Caco-2 (cell line): ENCODE data around the gene CCR5AS.

ENCODE experiments used
- BruUV-seq: library from RNA; stranded (reverse); fragments of 400-500 nt; replicated peaks from 2 replicates; lab custom pipeline; 2021; lab: Mats Ljungman, UMichigan
- CTCF ChIA-PET: fragments of 300-600 bp; sonication (Branson Sonifier 250); formaldehyde crosslinking; loops from one replicate; lab custom pipeline; 2022; ENCODE audit warnings: antibody characterized with exemption; lab: Charles Lee
- POLR2A ChIA-PET: fragments of 300-600 bp; sonication (Branson Sonifier 250); formaldehyde crosslinking; loops from one replicate; lab custom pipeline; 2022; ENCODE audit warnings: antibody characterized with exemption; lab: Charles Lee
- DNase-seq, 2 experiments: peaks; one replicate each; pipeline versions ENCODE4 v3.0.0 to v3.0.0-alpha.2; 2020 to 2022
- H3K27me3 ChIP-seq: replicated peaks from 2 replicates; pipeline ENCODE4 v1.6.0; 2011; ENCODE audit warnings: low read length; ENCODE audit not compliant: control insufficient read depth, insufficient read depth
- H3K36me3 ChIP-seq: 2 replicates; pipeline ENCODE4 v1.5.1; 2011; ENCODE audit warnings: low read length; ENCODE audit not compliant: control insufficient read depth, insufficient read depth
- H3K4me1 ChIP-seq: fragments of 250-450 bp; sonication (Bioruptor Pico); 2 replicates; pipeline ENCODE4 v1.5.1; 2020; ENCODE audit warnings: mild to moderate bottlenecking
- H3K4me3 ChIP-seq: 2 replicates; pipeline ENCODE4 v1.5.1; 2011; ENCODE audit warnings: low read depth, mild to moderate bottlenecking, control low read depth, low read length
- H3K9me3 ChIP-seq: fragments of 250-450 bp; sonication (Bioruptor Pico); 2 replicates; pipeline ENCODE4 v1.5.1; 2020; ENCODE audit warnings: mild to moderate bottlenecking, moderate library complexity
- H3K27ac Mint-ChIP-seq: one replicate; pipeline ENCODE4 v1.8.0; 2022; ENCODE audit warnings: mixed read lengths; ENCODE audit not compliant: unreplicated experiment
- H3K27me3 Mint-ChIP-seq: one replicate; pipeline ENCODE4 v1.8.0; 2022; ENCODE audit warnings: mixed read lengths; ENCODE audit not compliant: insufficient read depth, unreplicated experiment
- H3K36me3 Mint-ChIP-seq: one replicate; pipeline ENCODE4 v1.8.0; 2022; ENCODE audit warnings: mild to moderate bottlenecking, mixed read lengths; ENCODE audit not compliant: insufficient read depth, unreplicated experiment
- H3K4me1 Mint-ChIP-seq: one replicate; pipeline ENCODE4 v1.8.0; 2022; ENCODE audit warnings: low read depth, mixed read lengths; ENCODE audit not compliant: unreplicated experiment
- H3K4me3 Mint-ChIP-seq: one replicate; pipeline ENCODE4 v1.8.0; 2022; ENCODE audit warnings: mild to moderate bottlenecking, moderate library complexity, mixed read lengths; ENCODE audit not compliant: unreplicated experiment
- H3K9me3 Mint-ChIP-seq: one replicate; pipeline ENCODE4 v1.8.0; 2022; ENCODE audit warnings: mixed read lengths; ENCODE audit not compliant: unreplicated experiment
- CTCF ChIP-seq, 2 experiments: fragments of 200-600 bp in 1 of 2; IDR thresholded peaks; 1 replicate in 1 of 2; 2 replicates in 1 of 2; pipeline versions ENCODE4 v1.5.1 to v1.8.0; 2011 to 2022; ENCODE audit warnings: antibody characterized with exemption in 1 of 2, control low read depth in 1 of 2, inconsistent platforms in 1 of 2, low read depth in 1 of 2, low read length in 1 of 2, mild to moderate bottlenecking in 1 of 2, moderate library complexity in 1 of 2; ENCODE audit not compliant: insufficient read depth in 1 of 2, severe bottlenecking in 1 of 2, unreplicated experiment in 1 of 2
- intact Hi-C: fragments of 100-400 bp; cut with micrococcal nuclease; formaldehyde crosslinking; loops from one replicate; pipeline ENCODE4 v1.10.0; 2022; ENCODE audit not compliant: unreplicated experiment

The CCR5AS gene

GRCh38 chr3:46442576-46443530 lies 36.0 kb upstream of the CCR5AS start:
- no peaks in the 10 kb centered on the region for H3K4me1 Mint-ChIP-seq
- no TSS peak for BruUV-seq
- H3K9me3 Mint-ChIP-seq, result no peaks in the 10 kb centered on the region
- H3K27ac Mint-ChIP-seq, result no peak overlapping the region
- CTCF ChIA-PET, result no interaction called here
- Histone ChIP-seq H3K36me3 (no peaks in the 10 kb centered on the region), H3K4me1 (no peaks in the 10 kb centered on the region), H3K4me3 (no peak overlapping the region), H3K27me3 (no peaks in the 10 kb centered on the region), H3K9me3 (no peaks in the 10 kb centered on the region)
- no peaks in the 10 kb centered on the region for H3K36me3 Mint-ChIP-seq
- no peaks in the 10 kb centered on the region for H3K27me3 Mint-ChIP-seq
- no peak for DNase-seq
- no peak for TF ChIP-seq CTCF (IDR thresholded peaks at IDR 0.05; ENCODE audit: insufficient read depth in 1 of 2, low read depth in 1 of 2, low read length in 1 of 2, severe bottlenecking in 1 of 2, unreplicated experiment in 1 of 2)
- POLR2A ChIA-PET, result no interaction called here
- H3K4me3 Mint-ChIP-seq, result no peak overlapping the region
- intact Hi-C loops, result no loop called here

- BruUV-seq, result no TSS peak
- intact Hi-C loops, result no loop called here
- Mint-ChIP-seq H3K36me3 (no peaks in the 10 kb centered on the region), H3K9me3 (no peaks in the 10 kb centered on the region), H3K4me1 (no peaks in the 10 kb centered on the region), H3K4me3 (no peak overlapping the region), H3K27me3 (no peaks in the 10 kb centered on the region), H3K27ac (no peak overlapping the region)
- no peak for DNase-seq
- Histone ChIP-seq H3K36me3 (no peaks in the 10 kb centered on the region), H3K4me3 (no peak overlapping the region), H3K9me3 (no peaks in the 10 kb centered on the region; the same call in 1 of the 2 replicates), H3K4me1 (no peaks in the 10 kb centered on the region), H3K27me3 (no peaks in the 10 kb centered on the region)
- POLR2A ChIA-PET, result no interaction called here
- CTCF ChIA-PET, result no interaction called here
- TF ChIP-seq CTCF (IDR thresholded peaks at IDR 0.05; ENCODE audit: insufficient read depth in 1 of 2, low read depth in 1 of 2, low read length in 1 of 2, severe bottlenecking in 1 of 2, unreplicated experiment in 1 of 2), result no peak
Observed at GRCh38 chr3:46440531-46441294, 33.8 kb upstream of the CCR5AS start.

- no peaks in the 10 kb centered on the region; the same call in 1 of the 2 replicates for H3K9me3 ChIP-seq
- H3K9me3 Mint-ChIP-seq, result peaks cover 10% of the 10 kb centered on the region
- H3K4me3 ChIP-seq, result no peak overlapping the region
- H3K36me3 Mint-ChIP-seq, result no peaks in the 10 kb centered on the region
- no peak for TF ChIP-seq CTCF (IDR thresholded peaks at IDR 0.05; ENCODE audit: insufficient read depth in 1 of 2, low read depth in 1 of 2, low read length in 1 of 2, severe bottlenecking in 1 of 2, unreplicated experiment in 1 of 2)
- H3K4me1 Mint-ChIP-seq, result no peaks in the 10 kb centered on the region
- no peaks in the 10 kb centered on the region for H3K27me3 ChIP-seq
- no peaks in the 10 kb centered on the region for H3K36me3 ChIP-seq
- CTCF ChIA-PET, result no interaction called here
- DNase-seq, result no peak
- H3K27ac Mint-ChIP-seq, result no peak overlapping the region
- POLR2A ChIA-PET, result no interaction called here
- no peaks in the 10 kb centered on the region for H3K27me3 Mint-ChIP-seq
- H3K4me3 Mint-ChIP-seq, result no peak overlapping the region
- intact Hi-C loops, result no loop called here
- H3K4me1 ChIP-seq, result peaks cover under 1% of the 10 kb centered on the region; the same call in 1 of the 2 replicates
- BruUV-seq, result no TSS peak
Observed at GRCh38 chr3:46438831-46439230, 32.0 kb upstream of the CCR5AS start.
